Brain microvascular endothelial cell (primary cell): Measurements from ENCODE around the gene INPP5F.

Experiments
- DNase-seq: peaks from one replicate; pipeline ENCODE4 v3.0.0-alpha.2; 2020
- H3K27ac ChIP-seq: fragments of 250-450 bp; sonication (Bioruptor Pico); 2 replicates; pipeline ENCODE4 v1.5.1; 2020; ENCODE audit warnings: mild to moderate bottlenecking, moderate library complexity
- H3K27me3 ChIP-seq: fragments of 250-450 bp; sonication (Bioruptor Pico); replicated peaks from 2 replicates; pipeline ENCODE4 v1.5.1; 2020; ENCODE audit warnings: mild to moderate bottlenecking
- H3K36me3 ChIP-seq: fragments of 250-450 bp; sonication (Bioruptor Pico); replicated peaks from 2 replicates; pipeline ENCODE4 v1.5.1; 2020; ENCODE audit warnings: mild to moderate bottlenecking
- H3K4me3 ChIP-seq: 2 replicates; pipeline ENCODE4 v1.5.1; 2011; ENCODE audit warnings: low read depth, mild to moderate bottlenecking, control low read depth, low read length, moderate library complexity
- CTCF ChIP-seq: IDR thresholded peaks from 2 replicates; pipeline ENCODE4 v1.5.1; 2011; ENCODE audit warnings: low read depth, mild to moderate bottlenecking, moderate library complexity, low read length, control low read depth, inconsistent platforms; ENCODE audit errors: missing control alignments
- in situ Hi-C: cut with HindIII; loops from 2 replicates; pipeline ENCODE4 v1.10.0; 2017; ENCODE audit warnings: low sequenced_read_pairs, low pct_ligation_motif_present

The INPP5F gene

DNA sequence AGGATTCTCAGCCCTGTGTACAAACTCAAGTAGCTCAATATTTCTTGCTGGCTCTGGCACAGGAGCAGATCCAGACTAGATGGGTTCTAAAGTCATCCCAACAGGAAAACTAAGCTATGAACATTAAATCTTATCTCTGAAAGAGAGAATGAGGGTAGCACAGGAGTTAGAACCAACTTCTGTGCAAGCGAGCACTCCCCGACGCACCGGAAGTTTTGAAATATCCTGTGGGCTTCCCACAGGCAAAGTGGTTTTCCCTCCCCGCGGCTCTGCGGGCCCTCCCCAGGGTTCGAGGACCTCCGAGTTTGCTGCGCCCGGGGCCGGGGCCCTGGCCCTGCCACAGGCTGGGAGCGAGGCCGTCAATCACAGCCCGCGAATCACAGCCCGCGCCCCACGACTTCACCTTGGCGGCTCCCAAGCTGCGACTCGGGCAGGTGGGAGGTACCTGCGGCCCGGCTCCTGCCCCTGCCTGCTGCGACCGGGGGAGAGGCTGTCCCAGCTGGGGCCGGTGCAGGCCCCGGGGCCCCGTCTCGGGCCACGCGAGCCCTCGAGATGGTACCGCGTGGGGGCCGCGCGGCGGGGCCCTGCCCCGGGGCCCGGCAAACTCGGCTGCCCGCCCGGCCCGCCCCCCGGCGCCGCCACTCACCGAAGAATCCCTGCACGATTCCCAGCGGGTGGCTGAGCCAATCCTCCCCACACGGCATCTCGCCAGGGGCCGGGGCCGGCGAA, 146.2 kb downstream of the INPP5F start:
- Histone ChIP-seq H3K36me3 (no peaks in the 10 kb centered on the region), H3K27me3 (no peaks in the 10 kb centered on the region), H3K4me3 (peak overlapping the region; percentile 80), H3K27ac (peak overlapping the region; percentile 58)
- no peak for TF ChIP-seq CTCF
- in situ Hi-C loops = no loop called here
- DNase-seq = peak; percentile 20

DNA sequence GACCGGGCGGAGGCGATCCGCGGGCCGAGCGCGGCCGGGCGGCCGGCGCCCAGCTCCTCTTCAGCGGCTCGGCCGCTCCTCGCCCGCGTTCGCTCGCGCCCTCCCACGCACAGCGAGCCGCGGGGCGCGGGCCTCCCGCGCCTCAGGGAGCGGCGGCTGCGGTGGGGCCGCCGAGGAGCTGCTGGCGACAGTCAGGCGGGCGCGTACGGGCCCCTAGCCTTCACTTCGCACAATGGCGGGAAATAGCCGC, 146.7 kb downstream of the INPP5F start, which contains the start of gene MCMBP:
TSS of gene MCMBP (minus strand) at position 234 of the 250 bp plus-strand sequence. CDS start 259 bp downstream, outside the sequence.
- peak within 1 kb of the TSS; percentile 58 for H3K27ac ChIP-seq
- no peak for TF ChIP-seq CTCF
- peak within 1 kb of the TSS; percentile 80 for H3K4me3 ChIP-seq
- DNase-seq = no peak
- in situ Hi-C loops = no loop called here
- no peaks in the 10 kb centered on the region for H3K27me3 ChIP-seq
- no peaks in the 10 kb centered on the region for H3K36me3 ChIP-seq

DNA sequence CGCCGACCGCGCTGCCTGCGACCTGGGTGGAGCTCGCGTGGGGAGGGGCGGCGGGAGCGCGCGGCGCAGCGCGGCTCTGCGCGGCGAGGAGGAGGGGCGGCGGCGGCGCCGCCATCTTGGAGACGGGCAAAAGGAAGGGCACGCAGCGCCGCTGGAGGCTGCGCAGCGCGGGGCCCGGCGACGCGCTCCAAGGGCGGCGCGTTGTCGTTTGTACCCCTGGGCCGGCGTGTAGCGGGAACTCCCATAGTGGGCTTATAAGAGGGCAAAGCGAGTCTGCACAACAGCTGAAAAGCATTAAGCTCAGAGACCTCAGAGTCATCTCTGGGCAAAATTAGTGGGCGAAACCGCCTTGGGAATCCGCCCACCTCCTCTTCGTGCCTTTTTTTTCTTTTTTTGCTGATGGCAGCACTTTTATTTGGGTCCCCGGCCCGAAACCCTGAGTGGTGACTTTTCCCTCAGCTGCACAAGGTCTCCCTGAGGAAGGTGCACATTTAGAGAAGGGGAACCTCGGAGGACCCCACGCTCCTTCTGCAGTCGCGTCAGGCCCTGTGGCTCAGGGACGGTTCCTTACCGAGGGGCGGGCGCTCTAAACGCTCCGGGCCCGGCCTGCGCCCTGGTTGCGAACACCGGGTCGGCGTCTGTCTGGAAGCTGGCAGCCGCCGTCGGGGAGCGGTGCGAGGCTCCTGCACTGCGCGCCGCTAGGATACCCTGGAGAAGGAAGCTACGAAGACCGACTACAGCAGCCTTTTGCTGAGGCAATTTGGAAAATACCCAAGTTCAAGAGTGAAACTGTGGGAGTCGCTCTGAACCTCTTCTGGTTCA, 147.2 kb downstream of the INPP5F start:
- TF ChIP-seq CTCF = no peak
- peak overlapping the region; percentile 80 for H3K4me3 ChIP-seq
- H3K36me3 ChIP-seq = no peaks in the 10 kb centered on the region
- in situ Hi-C loops = no loop called here
- DNase-seq = peak; percentile 61
- H3K27me3 ChIP-seq = no peaks in the 10 kb centered on the region
- peak overlapping the region; percentile 58 for H3K27ac ChIP-seq

GRCh38 chr10:119878524-119878923, 152.7 kb downstream of the INPP5F start:
- Histone ChIP-seq H3K27ac (no peak overlapping the region), H3K4me3 (no peak overlapping the region), H3K27me3 (no peaks in the 10 kb centered on the region), H3K36me3 (no peaks in the 10 kb centered on the region)
- DNase-seq = no peak
- TF ChIP-seq CTCF = no peak
- in situ Hi-C loops = no loop called here
